K562 (cell line): ENCODE measurements around the gene CCDC178. TPM values are rescaled to one million over a fixed set of nuclear protein-coding genes. Genes with fewer than 3 reads are reported as not detected.

Experiments
- PBX2 ChIP-seq, 2 experiments: IDR thresholded peaks in 1 of 2; conservative IDR thresholded peaks in 1 of 2; 2 replicates each; pipeline ENCODE4 v1.6.1; 2016; ENCODE audit warnings: low read depth in 2 of 2, mild to moderate bottlenecking in 1 of 2, missing compliant biosample characterization in 1 of 2, missing genetic modification characterization in 1 of 2, moderate library complexity in 1 of 2
- PHF8 ChIP-seq: fragments of 200-600 bp; sonication (generic); IDR thresholded peaks from 2 replicates; pipeline ENCODE4 v1.6.1; 2012; ENCODE audit warnings: mixed run types, mild to moderate bottlenecking, inconsistent platforms, low read length, moderate library complexity, borderline replicate concordance
- SFPQ ChIP-seq: fragments of 200-400 bp; formaldehyde crosslinking; IDR thresholded peaks from 2 replicates; pipeline ENCODE4 v1.6.1; 2017; ENCODE audit warnings: mild to moderate bottlenecking, low read depth, low read length, moderate library complexity
- ZHX1 ChIP-seq: fragments of 150-350 bp; conservative IDR thresholded peaks from 2 replicates; pipeline ENCODE4 v1.6.1; 2014; ENCODE audit warnings: low read length
- ZNF274 ChIP-seq: IDR thresholded peaks from 2 replicates; pipeline ENCODE4 v1.6.1; 2011; ENCODE audit warnings: low read depth, mild to moderate bottlenecking, low read length, moderate library complexity, borderline replicate concordance
- ZNF324 ChIP-seq: fragments of 250-450 bp; sonication (Bioruptor Pico); IDR thresholded peaks from 2 replicates; pipeline ENCODE4 v1.4.0; 2020; ENCODE audit warnings: mild to moderate bottlenecking
- ZNF354B ChIP-seq: fragments of 250-450 bp; sonication (Bioruptor Pico); IDR thresholded peaks from 2 replicates; pipeline ENCODE4 v1.4.0; 2020
- polyA plus RNA-seq, 8 experiments: library from polyadenylated mRNA; depleted of rRNA in 4 of 8; stranded (reverse) in 5 of 8; unstranded in 3 of 8; fragments of >200 nt; fragmentation: Nextera tagmentation in 2 of 8; fragmentation: Illumina TruSeq in 1 of 8; extraction: Ambion mirVana in 2 of 8; extraction: Trizol in 1 of 8; gene quantifications; 2 replicates each; pipeline versions ENCODE4 v1.2.1 to v1.2.3, GENCODE V29; 2011 to 2014; ENCODE audit warnings: inconsistent platforms in 1 of 8, missing spikeins in 1 of 8
- total RNA-seq, 7 experiments: library from RNA; depleted of rRNA in 6 of 7; stranded (reverse); fragments of >200 nt in 6 of 7; fragmentation: Illumina TruSeq in 2 of 7; extraction: Trizol in 2 of 7; gene quantifications; 2 replicates each; pipeline versions ENCODE4 v1.2.1 to v1.2.3, GENCODE V29; 2011 to 2021; ENCODE audit warnings: low replicate concordance in 1 of 7
- TF ChIP-seq, protein P1 (sequence below), 2 experiments: fragments of 250-450 bp in 1 of 2; fragments of 450-650 bp in 1 of 2; sonication (Bioruptor Pico) in 1 of 2; IDR thresholded peaks; 2 replicates each; pipeline versions ENCODE4 v1.6.1 to v1.8.0; 2016 to 2021; ENCODE audit warnings: mild to moderate bottlenecking in 2 of 2, moderate library complexity in 2 of 2, missing compliant biosample characterization in 1 of 2, missing genetic modification characterization in 1 of 2

The CCDC178 gene
- total and polyA plus RNA-seq, 9 of the 15 experiments (the other 6 are each of a cell fraction or from before 2014, with no cell fraction given): 0.12 to 0.47 (median 0.15) TPM; not detected in 6

- TF ChIP-seq PBX2 (CRISPR knock-in tag; IDR thresholded peaks at IDR 0.05; ENCODE audit: low read depth): no peak
- no peak for TF ChIP-seq PBX2 (tag; conservative IDR thresholded peaks at IDR 0.05; ENCODE audit: low read depth)
- no peak for TF ChIP-seq ZNF324 (CRISPR knock-in tag)
- no peak for TF ChIP-seq SFPQ
- TF ChIP-seq, protein P1, sequence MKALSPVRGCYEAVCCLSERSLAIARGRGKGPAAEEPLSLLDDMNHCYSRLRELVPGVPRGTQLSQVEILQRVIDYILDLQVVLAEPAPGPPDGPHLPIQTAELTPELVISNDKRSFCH (CRISPR knock-in tag; IDR thresholded peaks at IDR 0.05): no peak
- TF ChIP-seq, protein P1 (tag; IDR thresholded peaks at IDR 0.05): no peak
- TF ChIP-seq ZNF354B (CRISPR knock-in tag): no peak
- TF ChIP-seq ZHX1: no peak
- TF ChIP-seq PHF8: no peak
- no peak for TF ChIP-seq ZNF274
Measured at GRCh38 chr18:33467531-33467930, 27.0 kb upstream of the CCDC178 start (continued).
